Lower leg skin (tissue), 3 donors: ENCODE measurements around the gene GLP2R.

Experiments
- CTCF ChIP-seq, 3 donors: fragments of 450-650 bp; IDR thresholded peaks; one replicate each; pipeline ENCODE4 v1.5.1; 2016; ENCODE audit warnings: antibody characterized with exemption in 3 of 3, mild to moderate bottlenecking in 3 of 3, moderate library complexity in 2 of 3
- POLR2A ChIP-seq, 2 donors: fragments of 450-650 bp; IDR thresholded peaks; one replicate each; pipeline ENCODE4 v1.6.1; 2016 to 2017; ENCODE audit warnings: antibody characterized with exemption in 2 of 2, mild to moderate bottlenecking in 1 of 2, moderate library complexity in 1 of 2

- TF ChIP-seq CTCF (IDR thresholded peaks at IDR 0.05) (no peak), POLR2A (IDR thresholded peaks at IDR 0.05) (no peak)
Observed at GRCh38 chr17:9813166-9813565, 12.6 kb upstream of the GLP2R start.
